GM18907 (cell line): Measurements from ENCODE around the gene LY6G6F.
"Not testable (repeated sequence)": the region's sequence is repeated elsewhere in the genome, so short reads cannot be mapped to it uniquely, and the experiment has no call there.

Source experiments
- ATAC-seq: cut with Tn5 transposase; IDR thresholded peaks from one replicate; pipeline ENCODE4 v1.9.1; 2021; ENCODE audit warnings: mild to moderate bottlenecking, moderate library complexity; ENCODE audit not compliant: unreplicated experiment

Gene LY6G6F

GRCh38 chr6:31701666-31702404 lies 4.8 kb upstream of the LY6G6F start:
- no peak for ATAC-seq

- no peak for ATAC-seq
Measured at GRCh38 chr6:31702405-31702818, 4.3 kb upstream of the LY6G6F start.

GRCh38 chr6:31702819-31703716 lies 3.6 kb upstream of the LY6G6F start, which contains the start of gene ABHD16A:
ABHD16A (minus strand) TSS chr6:31703324; CDS start chr6:31703281, 43 bp downstream.
- ATAC-seq = peak; percentile 80

- no peak for ATAC-seq
Measured at GRCh38 chr6:31705931-31706330, 735 bp upstream of the LY6G6F start.

GRCh38 chr6:31707701-31708100 lies 1.0 kb downstream of the LY6G6F start:
- no peak for ATAC-seq

- ATAC-seq = no peak
Measured at GRCh38 chr6:31708224-31708623, 1.6 kb downstream of the LY6G6F start.

GRCh38 chr6:31709157-31709556 lies 2.5 kb downstream of the LY6G6F start:
- not testable (repeated sequence) for ATAC-seq

GRCh38 chr6:31710523-31711219 lies 4.0 kb downstream of the LY6G6F start:
- no peak for ATAC-seq

GRCh38 chr6:31711233-31711632 lies 4.6 kb downstream of the LY6G6F start:
- no peak for ATAC-seq

GRCh38 chr6:31712296-31712695 lies 5.6 kb downstream of the LY6G6F start:
- no peak for ATAC-seq

GRCh38 chr6:31713465-31713864 lies 6.8 kb downstream of the LY6G6F start:
- ATAC-seq = no peak

- ATAC-seq = no peak
Measured at GRCh38 chr6:31713991-31714684, 7.5 kb downstream of the LY6G6F start.

- no peak for ATAC-seq
Measured at GRCh38 chr6:31715022-31715958, 8.6 kb downstream of the LY6G6F start, which contains the start of gene LY6G6D. LY6G6D (plus strand) TSS chr6:31715348; CDS start chr6:31715356, 8 bp downstream.

- no peak for ATAC-seq
Measured at GRCh38 chr6:31717499-31718222, 11.0 kb downstream of the LY6G6F start.

GRCh38 chr6:31718265-31718664 lies 11.6 kb downstream of the LY6G6F start:
- ATAC-seq = no peak

- ATAC-seq = no peak
Measured at GRCh38 chr6:31719001-31719400, 12.3 kb downstream of the LY6G6F start.

GRCh38 chr6:31720196-31720770 lies 13.6 kb downstream of the LY6G6F start:
- ATAC-seq = no peak

GRCh38 chr6:31721351-31722020 lies 14.8 kb downstream of the LY6G6F start, which contains the start of gene LY6G6C:
LY6G6C (minus strand) TSS chr6:31721746; CDS start chr6:31721679, 67 bp downstream.
- no peak for ATAC-seq
